Mesendoderm (in vitro differentiated cells): ENCODE results near the gene PRORP.

Source experiments
- DNase-seq: peaks from one replicate; pipeline ENCODE4 v3.0.0; 2013
- H2AK5ac ChIP-seq: 2 replicates; pipeline ENCODE4 v1.6.1; 2013; ENCODE audit warnings: low read length, inconsistent platforms
- H2BK120ac ChIP-seq: 2 replicates; pipeline ENCODE4 v1.6.1; 2013; ENCODE audit warnings: low read depth, mild to moderate bottlenecking, low read length, moderate library complexity, mixed read lengths
- H2BK15ac ChIP-seq: replicated peaks from 2 replicates; pipeline ENCODE4 v1.6.1; 2013; ENCODE audit warnings: low read depth, mild to moderate bottlenecking, moderate library complexity
- H2BK5ac ChIP-seq: 2 replicates; pipeline ENCODE4 v1.6.1; 2013; ENCODE audit warnings: low read length, inconsistent platforms
- H3K18ac ChIP-seq: 2 replicates; pipeline ENCODE4 v1.6.1; 2013; ENCODE audit warnings: mild to moderate bottlenecking, low read length, mixed read lengths
- H3K23ac ChIP-seq: one replicate; pipeline ENCODE4 v1.6.1; 2013; ENCODE audit warnings: low read length
- H3K27ac ChIP-seq: 2 replicates; pipeline ENCODE4 v1.5.1; 2013; ENCODE audit warnings: low read depth, mild to moderate bottlenecking, inconsistent platforms, low read length, moderate library complexity
- H3K27me3 ChIP-seq: 2 replicates; pipeline ENCODE4 v1.6.1; 2013; ENCODE audit warnings: low read length, control low read depth, mild to moderate bottlenecking, inconsistent platforms; ENCODE audit not compliant: insufficient read depth, poor library complexity
- H3K36me3 ChIP-seq: 2 replicates; pipeline ENCODE4 v1.6.1; 2013; ENCODE audit warnings: low read length, inconsistent platforms; ENCODE audit not compliant: control insufficient read depth, insufficient read depth
- H3K4ac ChIP-seq: one replicate; pipeline ENCODE4 v1.6.1; 2013; ENCODE audit warnings: low read depth, mild to moderate bottlenecking, low read length, moderate library complexity
- H3K4me1 ChIP-seq: 2 replicates; pipeline ENCODE4 v1.6.1; 2013; ENCODE audit warnings: low read depth, low read length, inconsistent platforms; ENCODE audit not compliant: control insufficient read depth
- H3K4me2 ChIP-seq: 2 replicates; pipeline ENCODE4 v1.6.1; 2013; ENCODE audit warnings: low read length
- H3K4me3 ChIP-seq: 2 replicates; pipeline ENCODE4 v1.5.1; 2013; ENCODE audit warnings: mild to moderate bottlenecking, low read length
- H3K56ac ChIP-seq: one replicate; pipeline ENCODE4 v1.6.1; 2013; ENCODE audit warnings: low read length
- H3K79me1 ChIP-seq: 2 replicates; pipeline ENCODE4 v1.6.1; 2013; ENCODE audit warnings: low read length, inconsistent platforms
- H3K79me2 ChIP-seq: 2 replicates; pipeline ENCODE4 v1.6.1; 2013; ENCODE audit warnings: mild to moderate bottlenecking, low read length; ENCODE audit not compliant: control insufficient read depth, insufficient read depth
- H3K9ac ChIP-seq: 2 replicates; pipeline ENCODE4 v1.6.1; 2013; ENCODE audit warnings: low read length, inconsistent platforms
- H4K5ac ChIP-seq: one replicate; pipeline ENCODE4 v1.6.1; 2013; ENCODE audit warnings: low read length
- H4K8ac ChIP-seq: one replicate; pipeline ENCODE4 v1.6.1; 2013; ENCODE audit warnings: low read depth, mild to moderate bottlenecking, control low read depth, low read length, moderate library complexity
- WGBS: extraction: QIAGEN DNeasy Blood & Tissue Kit; methylation state at CpG from one replicate; pipeline ENCODE4 v1.1.7; 2013; ENCODE audit warnings: low lambda C conversion rate, missing lambda C conversion rate; ENCODE audit not compliant: insufficient coverage; ENCODE audit errors: extremely low coverage; 5-methylcytosine and 5-hydroxymethylcytosine counted together

The PRORP gene

GRCh38 chr14:35123388-35123703 is 994 bp downstream of the PRORP start:
- Histone ChIP-seq H2BK15ac (no peak overlapping the region), H3K4me3 (peak overlapping the region; percentile 100), H3K4me2 (peak overlapping the region; percentile 92), H3K4ac (no peak overlapping the region), H4K5ac (no peak overlapping the region), H3K79me2 (no peaks in the 10 kb centered on the region), H3K27me3 (no peaks in the 10 kb centered on the region), H2AK5ac (no peak overlapping the region), H3K18ac (no peak overlapping the region), H3K23ac (no peak overlapping the region), H2BK5ac (no peak overlapping the region), H3K9ac (peak overlapping the region; percentile 99), H3K36me3 (no peaks in the 10 kb centered on the region), H3K79me1 (peaks cover 2% of the 10 kb centered on the region), H2BK120ac (no peak overlapping the region), H3K27ac (no peak overlapping the region), H3K56ac (peak overlapping the region; percentile 100), H4K8ac (no peak overlapping the region), H3K4me1 (peaks cover 1% of the 10 kb centered on the region)
- WGBS: no CpG with 5 or more reads among the region's 3 CpGs
- no peak for DNase-seq

GRCh38 chr14:35124127-35124526 is 1.8 kb downstream of the PRORP start:
- no peak overlapping the region for H3K27ac ChIP-seq
- H3K4ac ChIP-seq: no peak overlapping the region
- H3K4me3 ChIP-seq: no peak overlapping the region
- H3K79me2 ChIP-seq: no peaks in the 10 kb centered on the region
- H3K27me3 ChIP-seq: no peaks in the 10 kb centered on the region
- H2BK120ac ChIP-seq: no peak overlapping the region
- no peak overlapping the region for H2AK5ac ChIP-seq
- H3K18ac ChIP-seq: no peak overlapping the region
- no peak overlapping the region for H3K4me2 ChIP-seq
- no peak overlapping the region for H4K8ac ChIP-seq
- no CpG with 5 or more reads among the region's 1 CpG for WGBS
- H2BK15ac ChIP-seq: no peak overlapping the region
- peaks cover 2% of the 10 kb centered on the region for H3K79me1 ChIP-seq
- DNase-seq: no peak
- H3K9ac ChIP-seq: no peak overlapping the region
- no peak overlapping the region for H3K23ac ChIP-seq
- no peaks in the 10 kb centered on the region for H3K36me3 ChIP-seq
- no peak overlapping the region for H4K5ac ChIP-seq
- no peak overlapping the region for H2BK5ac ChIP-seq
- H3K56ac ChIP-seq: no peak overlapping the region
- H3K4me1 ChIP-seq: peaks cover 1% of the 10 kb centered on the region

- H3K23ac ChIP-seq: no peak overlapping the region
- no peaks in the 10 kb centered on the region for H3K27me3 ChIP-seq
- H3K79me2 ChIP-seq: no peaks in the 10 kb centered on the region
- H2AK5ac ChIP-seq: no peak overlapping the region
- H4K5ac ChIP-seq: no peak overlapping the region
- no peak overlapping the region for H2BK15ac ChIP-seq
- no peak overlapping the region for H3K18ac ChIP-seq
- H2BK120ac ChIP-seq: no peak overlapping the region
- H3K56ac ChIP-seq: no peak overlapping the region
- peak; percentile 7 for DNase-seq
- H3K4me2 ChIP-seq: no peak overlapping the region
- no peak overlapping the region for H3K9ac ChIP-seq
- WGBS: no CpG with 5 or more reads among the region's 6 CpGs
- no peaks in the 10 kb centered on the region for H3K4me1 ChIP-seq
- no peak overlapping the region for H3K4ac ChIP-seq
- H4K8ac ChIP-seq: no peak overlapping the region
- no peaks in the 10 kb centered on the region for H3K79me1 ChIP-seq
- H3K36me3 ChIP-seq: no peaks in the 10 kb centered on the region
- no peak overlapping the region for H2BK5ac ChIP-seq
- H3K27ac ChIP-seq: no peak overlapping the region
- H3K4me3 ChIP-seq: no peak overlapping the region
These were observed 11.4 kb downstream of the PRORP start for GRCh38 chr14:35133542-35134328.

- no peak overlapping the region for H3K23ac ChIP-seq
- no peaks in the 10 kb centered on the region for H3K27me3 ChIP-seq
- no CpG with 5 or more reads among the region's 4 CpGs for WGBS
- H3K79me1 ChIP-seq: no peaks in the 10 kb centered on the region
- no peak overlapping the region for H3K56ac ChIP-seq
- H2BK120ac ChIP-seq: no peak overlapping the region
- no peak overlapping the region for H3K18ac ChIP-seq
- no peak overlapping the region for H3K9ac ChIP-seq
- H3K4me1 ChIP-seq: no peaks in the 10 kb centered on the region
- H4K5ac ChIP-seq: no peak overlapping the region
- no peak for DNase-seq
- H3K4me2 ChIP-seq: no peak overlapping the region
- H2AK5ac ChIP-seq: no peak overlapping the region
- H3K79me2 ChIP-seq: no peaks in the 10 kb centered on the region
- no peak overlapping the region for H2BK15ac ChIP-seq
- H2BK5ac ChIP-seq: no peak overlapping the region
- no peaks in the 10 kb centered on the region for H3K36me3 ChIP-seq
- H3K27ac ChIP-seq: no peak overlapping the region
- no peak overlapping the region for H4K8ac ChIP-seq
- H3K4ac ChIP-seq: no peak overlapping the region
- no peak overlapping the region for H3K4me3 ChIP-seq
These were observed 12.2 kb downstream of the PRORP start for GRCh38 chr14:35134329-35135123.

- Histone ChIP-seq H2BK120ac (no peak overlapping the region), H4K8ac (no peak overlapping the region), H2BK5ac (no peak overlapping the region), H3K4me1 (no peaks in the 10 kb centered on the region), H3K9ac (no peak overlapping the region), H3K4me2 (no peak overlapping the region), H2AK5ac (no peak overlapping the region), H3K4me3 (no peak overlapping the region), H3K4ac (no peak overlapping the region), H4K5ac (no peak overlapping the region), H3K79me2 (no peaks in the 10 kb centered on the region), H3K79me1 (no peaks in the 10 kb centered on the region), H3K56ac (no peak overlapping the region), H3K18ac (no peak overlapping the region), H3K23ac (no peak overlapping the region), H3K27me3 (no peaks in the 10 kb centered on the region), H2BK15ac (no peak overlapping the region), H3K36me3 (no peaks in the 10 kb centered on the region), H3K27ac (no peak overlapping the region)
- no CpG with 5 or more reads among the region's 5 CpGs for WGBS
- no peak for DNase-seq
These were observed 16.2 kb downstream of the PRORP start for GRCh38 chr14:35138585-35138984.
